ENCODE measurements around the gene COA6.

GRCh38 chr1:234393190-234393589 lies 19.9 kb downstream of the COA6 start:
- no peak for TF ChIP-seq REST (IDR thresholded peaks at IDR 0.05; ENCODE audit: low read depth)
- no peak for TF ChIP-seq EGR1 (IDR thresholded peaks at IDR 0.05)
- no peak for TF ChIP-seq EP300 (IDR thresholded peaks at IDR 0.05; ENCODE audit: borderline replicate concordance)
- no peak for TF ChIP-seq USF1 (IDR thresholded peaks at IDR 0.05)
- no peak for TF ChIP-seq RAD21 (IDR thresholded peaks at IDR 0.05; ENCODE audit: low read depth)
- no peak for TF ChIP-seq YY1 (IDR thresholded peaks at IDR 0.05; ENCODE audit: low read depth)
- no peak for TF ChIP-seq MAX (IDR thresholded peaks at IDR 0.05)
- no peak for TF ChIP-seq NFIC (IDR thresholded peaks at IDR 0.05)
- TF ChIP-seq FOXM1 (IDR thresholded peaks at IDR 0.05; ENCODE audit: borderline replicate concordance, low read depth), result no peak
- TF ChIP-seq TAF1 (IDR thresholded peaks at IDR 0.05; ENCODE audit: low read depth), result no peak
- no peak for TF ChIP-seq TEAD4 (IDR thresholded peaks at IDR 0.05)
- no peak for TF ChIP-seq TCF12 (IDR thresholded peaks at IDR 0.05; ENCODE audit: low read depth)
- TF ChIP-seq ZBTB7A (IDR thresholded peaks at IDR 0.05; ENCODE audit: low read depth), result no peak
